HG03442 (cell line): Measurements from ENCODE around the gene NSUN4.
"Not testable (repeated sequence)": the region's sequence is repeated elsewhere in the genome, so short reads cannot be mapped to it uniquely, and the experiment has no call there.

Experiments
- ATAC-seq: cut with Tn5 transposase; IDR thresholded peaks from one replicate; pipeline ENCODE4 v1.9.1; 2021; ENCODE audit warnings: mild to moderate bottlenecking, moderate library complexity; ENCODE audit not compliant: unreplicated experiment

The NSUN4 gene

DNA sequence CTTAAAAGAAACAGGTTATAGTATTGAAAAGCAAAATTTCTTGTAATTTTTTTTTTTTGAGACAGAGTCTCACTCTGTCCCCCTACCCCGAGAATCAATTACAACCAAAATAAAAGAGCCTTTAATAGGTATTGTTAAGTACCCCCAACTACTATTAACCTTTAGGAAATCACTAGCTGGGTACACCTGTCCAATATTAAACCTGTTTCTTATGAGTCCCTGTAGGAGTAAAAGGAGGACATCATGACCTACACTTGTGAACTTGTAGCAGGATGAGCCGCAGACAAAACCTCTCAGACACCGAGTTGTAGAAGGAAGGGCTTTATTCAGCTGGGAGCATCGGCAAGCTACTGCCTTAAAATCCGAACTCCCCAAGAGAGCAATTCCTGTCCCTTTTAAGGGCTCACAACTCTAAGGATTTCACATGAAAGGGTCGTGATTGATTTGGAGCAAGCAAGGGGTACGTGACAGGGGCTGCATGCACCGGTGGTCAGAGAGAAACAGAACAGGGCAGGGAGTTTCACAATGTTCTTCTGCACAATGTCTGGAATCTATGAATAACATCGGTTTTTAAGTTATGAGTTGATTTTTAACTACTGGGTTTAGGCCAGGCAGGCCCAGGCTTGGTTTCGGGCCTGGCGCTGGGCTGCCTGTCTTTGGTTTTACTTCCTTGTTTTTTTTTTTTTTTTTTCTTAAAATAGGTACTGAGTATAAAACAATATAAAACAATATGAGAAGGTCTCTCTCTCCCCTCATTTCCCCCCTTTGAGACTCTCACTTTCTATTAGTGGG, 15.1 kb upstream of the NSUN4 start:
- ATAC-seq: not testable (repeated sequence)

DNA sequence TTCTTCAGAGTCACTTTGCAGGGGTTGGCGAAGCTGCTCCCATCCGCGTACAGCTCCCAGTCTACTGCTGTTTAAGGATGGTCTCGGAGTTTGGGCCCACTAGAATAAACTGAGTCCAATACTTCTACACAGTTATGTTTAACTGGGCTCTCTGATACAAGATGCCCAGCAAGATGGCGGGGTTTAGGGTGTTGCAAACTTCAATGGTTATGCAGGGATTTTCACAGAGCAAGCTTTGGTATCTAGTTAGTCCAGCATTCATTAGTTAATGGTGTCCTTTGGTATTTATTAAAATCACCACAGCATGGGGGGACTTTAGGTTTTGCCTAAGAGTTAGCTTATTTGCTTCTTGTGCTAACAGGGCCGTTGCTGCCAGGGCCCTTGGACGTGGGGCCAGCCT, 12.4 kb upstream of the NSUN4 start:
- ATAC-seq: not testable (repeated sequence)

DNA sequence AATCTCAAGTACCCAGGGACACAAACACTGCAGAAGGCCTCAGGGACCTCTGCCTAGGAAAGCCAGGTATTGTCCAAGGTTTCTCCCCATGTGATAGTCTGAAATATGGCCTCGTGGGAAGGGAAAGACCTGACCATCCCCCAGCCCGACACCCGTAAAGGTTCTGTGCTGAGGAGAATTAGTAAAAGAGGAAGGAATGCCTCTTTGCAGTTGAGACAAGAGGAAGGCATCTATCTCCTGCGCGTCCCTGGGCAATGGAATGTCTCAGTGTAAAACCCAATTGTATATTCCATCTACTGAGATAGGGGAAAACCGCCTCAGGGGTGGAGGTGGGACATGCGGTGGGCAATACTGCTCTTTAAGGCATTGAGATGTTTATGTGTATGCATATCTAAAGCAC, 10.8 kb upstream of the NSUN4 start:
- ATAC-seq: not testable (repeated sequence)

- not testable (repeated sequence) for ATAC-seq
Measured at GRCh38 chr1:46330381-46330780, 10.2 kb upstream of the NSUN4 start.

- ATAC-seq: not testable (repeated sequence)
Measured at GRCh38 chr1:46331786-46332540, 8.6 kb upstream of the NSUN4 start.

- peak; percentile 57 for ATAC-seq
Measured at GRCh38 chr1:46333300-46334029, 7.1 kb upstream of the NSUN4 start.

- ATAC-seq: no peak
Measured at GRCh38 chr1:46334030-46334384, 6.6 kb upstream of the NSUN4 start.

DNA sequence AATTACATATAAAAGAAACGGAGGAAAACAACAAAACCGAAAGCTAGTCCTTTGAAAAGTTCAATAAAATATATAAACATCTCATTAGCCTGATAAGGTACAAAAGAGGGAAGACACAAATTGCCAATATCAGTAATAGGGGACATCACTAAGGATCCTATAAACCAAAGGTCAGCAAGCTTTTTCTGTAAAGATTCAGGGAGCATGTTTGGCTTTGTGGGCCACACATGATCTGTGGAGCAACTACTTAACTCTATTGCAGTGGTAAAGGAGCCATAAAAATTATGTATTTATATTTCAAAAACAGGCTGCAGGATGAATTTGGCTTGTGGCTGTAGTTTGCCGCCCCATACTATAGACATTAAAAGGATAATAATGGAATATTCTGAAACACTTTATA, 5.5 kb upstream of the NSUN4 start:
- ATAC-seq: no peak

DNA sequence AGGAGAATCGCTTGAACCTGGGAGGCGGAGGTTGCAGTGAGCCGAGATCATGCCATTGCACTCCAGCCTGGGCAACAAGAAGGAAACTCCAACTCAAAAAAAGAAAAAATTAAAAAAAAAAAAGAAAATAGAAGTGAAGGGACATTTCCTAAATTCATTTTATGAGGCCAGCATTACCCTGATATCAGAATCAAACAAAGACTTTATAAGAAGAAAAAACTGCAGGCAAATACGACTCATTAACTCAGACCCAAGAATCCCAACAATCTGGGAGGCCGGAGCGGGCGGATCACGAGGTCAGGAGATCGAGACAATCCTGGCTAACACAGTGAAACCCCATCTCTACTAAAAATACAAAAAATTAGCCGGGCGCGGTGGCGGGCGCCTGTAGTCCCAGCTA, 3.2 kb upstream of the NSUN4 start:
- ATAC-seq: not testable (repeated sequence)

DNA sequence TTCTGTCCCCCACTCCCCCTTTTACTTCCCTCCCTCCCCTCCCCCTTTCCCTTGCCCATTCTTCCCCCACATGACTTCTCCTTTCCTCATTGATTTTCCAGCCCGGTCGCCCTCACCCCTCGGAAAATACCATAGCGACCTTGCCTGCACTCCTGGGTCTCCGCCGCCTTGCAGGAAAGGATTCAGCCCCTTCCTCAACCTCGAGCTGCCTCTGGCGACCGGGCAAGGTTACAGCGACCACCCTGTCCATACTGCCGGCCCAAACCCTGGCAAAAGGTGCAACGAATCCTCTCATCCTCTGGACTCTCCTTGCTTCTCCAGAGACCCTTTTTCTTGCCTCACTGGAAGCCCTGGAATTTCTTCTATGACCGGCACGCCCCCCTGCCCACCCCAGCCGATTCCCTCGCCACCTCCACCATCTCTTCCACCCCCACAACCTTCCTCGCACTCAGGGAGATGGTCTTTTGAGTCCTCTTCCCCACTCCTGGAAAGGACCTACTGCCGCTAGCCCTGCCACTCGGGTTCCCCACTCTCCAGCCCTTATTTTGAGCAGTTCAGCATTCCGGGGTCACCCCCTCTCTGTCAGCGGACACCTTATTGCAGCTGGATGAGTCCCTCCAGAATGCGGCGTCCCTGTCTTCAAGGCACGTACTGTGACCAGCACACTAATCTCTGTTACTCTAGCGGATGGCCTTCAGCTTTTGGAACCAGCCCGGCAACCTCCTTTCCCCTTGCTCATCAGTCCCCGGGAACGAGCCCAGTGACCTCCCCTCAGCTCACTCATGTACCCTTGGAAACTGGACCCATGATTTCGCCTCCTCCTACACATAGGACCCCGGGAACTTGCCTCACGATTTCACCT, 846 bp downstream of the NSUN4 start:
- no peak for ATAC-seq

- no peak for ATAC-seq
Measured at GRCh38 chr1:46342084-46342656, 1.6 kb downstream of the NSUN4 start.

- ATAC-seq: no peak
Measured at GRCh38 chr1:46342677-46343350, 2.2 kb downstream of the NSUN4 start.

DNA sequence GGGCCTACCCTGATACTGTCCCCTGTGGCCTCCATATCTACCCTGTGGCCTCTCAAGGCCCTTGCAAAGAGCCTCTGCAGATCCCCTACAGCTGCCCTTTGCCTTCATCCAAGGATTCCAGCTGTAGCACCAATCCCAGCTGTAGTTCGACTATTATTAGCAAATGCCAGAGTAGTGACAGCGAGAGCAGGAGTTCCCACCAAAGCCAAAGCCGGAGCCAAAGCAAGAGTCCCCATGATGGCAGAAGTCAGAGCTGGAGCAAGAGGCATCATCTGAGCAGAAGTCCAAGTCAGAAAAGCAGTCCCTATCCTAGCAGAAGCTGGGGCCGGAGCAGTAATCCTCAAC, 2.7 kb downstream of the NSUN4 start:
- no peak for ATAC-seq

DNA sequence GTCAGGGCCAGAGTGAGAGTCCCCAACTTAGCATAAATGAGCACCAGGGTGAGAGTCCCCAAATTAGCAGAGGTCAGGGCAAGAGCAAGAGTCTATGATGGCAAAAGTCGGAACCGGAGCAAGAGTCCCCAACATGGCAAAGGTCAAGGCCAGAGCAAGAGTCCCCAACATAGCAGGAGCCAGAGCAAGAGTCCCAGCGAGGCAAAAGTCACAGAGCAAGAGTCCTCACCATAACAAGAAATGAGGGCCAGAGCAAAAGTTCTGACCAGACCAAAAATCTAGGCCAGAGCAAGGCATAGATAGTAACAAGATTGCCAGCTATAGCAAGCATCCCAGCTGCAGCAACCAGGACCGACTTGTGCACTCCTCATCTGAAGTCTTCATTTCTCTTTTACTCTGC, 3.1 kb downstream of the NSUN4 start:
- no peak for ATAC-seq

DNA sequence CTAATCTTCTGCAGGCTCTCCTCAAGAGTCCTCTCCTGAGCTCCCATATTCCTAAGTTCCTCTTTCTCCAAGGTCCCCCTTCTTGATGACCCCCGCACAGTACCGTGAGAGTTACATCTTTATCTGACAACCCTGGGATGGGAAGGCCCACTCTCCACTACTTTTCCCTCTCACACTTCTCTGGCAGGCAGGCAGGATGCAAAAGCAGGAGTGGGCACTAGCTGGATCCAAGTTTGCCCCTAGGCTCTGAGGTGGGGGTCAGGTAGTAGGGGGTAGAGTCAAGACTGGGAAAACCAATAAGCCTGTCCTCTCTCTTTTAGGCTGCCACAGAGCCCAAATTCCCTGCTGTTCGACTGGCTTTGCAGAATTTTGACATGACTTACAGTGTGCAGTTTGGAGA, 3.9 kb downstream of the NSUN4 start:
- no peak for ATAC-seq

DNA sequence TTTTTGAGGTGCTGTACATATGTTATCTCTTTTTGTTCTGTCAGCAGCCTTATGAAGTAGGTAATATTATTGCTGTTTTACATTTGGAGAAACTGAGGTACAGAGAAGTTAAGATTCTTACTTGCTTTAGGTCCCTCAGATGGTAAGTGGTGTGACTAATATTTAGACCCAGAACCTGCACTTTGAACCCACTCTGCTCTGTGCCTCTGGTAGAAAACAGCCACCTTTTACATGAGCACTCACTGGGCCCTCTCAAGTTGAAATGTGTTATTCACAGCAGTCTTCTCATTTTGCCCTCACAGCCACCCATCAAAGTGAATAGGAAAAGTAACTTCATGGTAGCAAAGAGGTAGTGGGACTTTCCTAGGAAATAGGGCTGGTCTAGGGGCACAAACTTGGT, 4.7 kb downstream of the NSUN4 start:
- no peak for ATAC-seq

DNA sequence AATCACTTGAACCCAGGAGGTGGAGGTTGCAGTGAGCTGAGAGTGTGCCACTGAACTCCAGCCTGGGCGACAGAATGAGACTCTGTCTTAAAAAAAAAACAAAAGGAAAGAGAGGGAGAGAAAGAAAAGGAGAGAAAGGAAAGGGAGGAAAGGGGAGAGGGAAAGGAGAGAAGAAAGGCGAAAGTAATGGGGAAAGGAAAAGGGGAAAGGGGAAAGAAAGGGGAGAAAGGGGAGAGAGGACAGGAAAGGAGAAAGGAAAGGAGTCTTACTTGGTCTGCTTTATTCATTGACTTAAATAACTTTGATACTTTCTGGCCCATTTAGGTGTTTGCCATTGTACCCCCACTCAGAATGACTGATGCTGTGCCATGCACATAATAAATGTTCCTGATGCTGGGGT, 11.8 kb downstream of the NSUN4 start:
- no peak for ATAC-seq

DNA sequence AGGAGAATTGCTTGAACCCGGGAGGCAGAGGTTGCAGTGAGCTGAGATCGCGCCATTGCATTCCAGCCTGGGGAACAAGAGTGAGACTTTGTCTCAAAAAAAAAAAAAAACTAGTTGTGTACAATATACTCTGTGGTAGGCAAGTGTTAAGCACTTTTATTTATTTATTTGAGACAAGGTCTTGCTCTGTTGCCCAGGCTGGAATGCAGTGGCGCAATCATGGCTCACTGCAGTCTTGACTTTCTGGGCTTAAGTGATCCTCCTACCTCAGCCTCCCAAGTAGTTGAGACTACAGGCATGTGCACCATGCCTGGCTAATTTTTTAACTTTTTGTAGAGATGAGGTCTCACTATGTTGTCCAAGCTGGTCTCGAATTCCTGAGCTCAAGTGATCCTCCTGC, 15.3 kb downstream of the NSUN4 start:
- not testable (repeated sequence) for ATAC-seq

DNA sequence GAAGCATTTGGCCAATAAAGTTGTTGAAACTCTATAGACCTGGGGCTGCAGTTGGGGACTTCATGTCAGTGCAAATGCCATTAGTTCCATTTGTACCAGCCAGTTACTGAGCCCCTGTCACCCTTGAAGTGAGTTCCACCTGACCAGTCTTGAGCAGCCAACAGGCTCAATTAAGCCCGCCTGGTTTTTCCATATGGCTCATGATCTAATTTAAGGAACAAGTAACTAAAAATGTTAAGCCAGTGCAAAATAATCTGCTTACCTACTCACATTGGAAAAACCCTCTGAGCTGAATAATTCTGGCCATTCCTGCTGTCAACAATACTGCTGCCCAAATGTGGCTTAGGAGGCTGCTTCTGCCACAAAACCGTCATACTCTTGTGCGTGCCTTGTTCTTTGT, 21.6 kb downstream of the NSUN4 start:
- ATAC-seq: no peak

GRCh38 chr1:46363121-46363520, 22.5 kb downstream of the NSUN4 start:
- no peak for ATAC-seq
